Uterus (tissue), 4 donors: ENCODE measurements around the gene COG8. TPM values are rescaled to one million over a fixed set of nuclear protein-coding genes. Genes with fewer than 3 reads are reported as not detected.

ENCODE experiments used
- DNase-seq, 2 donors: peaks; one replicate each; pipeline ENCODE4 v3.0.0-alpha.2; 2019 to 2020
- H3K27ac ChIP-seq, 2 donors: fragments of 200-600 bp; sonication (generic); 1 replicate in 1 of 2; 2 replicates in 1 of 2; pipeline ENCODE4 v1.5.1; 2016 to 2018
- H3K27me3 ChIP-seq, 2 donors: fragments of 200-600 bp; sonication (generic); one replicate each; pipeline ENCODE4 v1.5.1; 2018 to 2019; ENCODE audit warnings: control low read depth in 1 of 2
- H3K36me3 ChIP-seq, 2 donors: fragments of 200-600 bp; sonication (generic); one replicate each; pipeline ENCODE4 v1.5.1; 2019; ENCODE audit warnings: control low read depth in 1 of 2
- H3K4me1 ChIP-seq, 2 donors: fragments of 200-600 bp; sonication (generic); one replicate each; pipeline ENCODE4 v1.5.1; 2018 to 2019; ENCODE audit warnings: control low read depth in 1 of 2
- H3K4me3 ChIP-seq, 2 donors: fragments of 200-600 bp; sonication (generic); 1 replicate in 1 of 2; 2 replicates in 1 of 2; pipeline ENCODE4 v1.5.1; 2018 to 2019; ENCODE audit warnings: mild to moderate bottlenecking in 1 of 2
- H3K9me3 ChIP-seq, 2 donors: fragments of 200-600 bp; sonication (generic); one replicate each; pipeline ENCODE4 v1.5.1; 2019; ENCODE audit warnings: control low read depth in 1 of 2
- POLR2A ChIP-seq, 2 donors: fragments of 450-650 bp; IDR thresholded peaks; one replicate each; pipeline ENCODE4 v1.6.1; 2016; ENCODE audit warnings: antibody characterized with exemption in 2 of 2, mild to moderate bottlenecking in 1 of 2, moderate library complexity in 1 of 2
- intact Hi-C: fragments of 100-400 bp; cut with DNase I; formaldehyde crosslinking; loops from one replicate; pipeline ENCODE4 v1.15.1; 2023; ENCODE audit warnings: low total_unique reads
- total RNA-seq, 4 donors: library from RNA; depleted of rRNA in 3 of 4; stranded (reverse); fragments of >200 nt in 3 of 4; gene quantifications; one replicate each; pipeline versions ENCODE4 v1.1.0 to v1.2.4, GENCODE V29; 2014 to 2023
- TF ChIP-seq, protein P1 (sequence below), 4 experiments: fragments of 200-600 bp in 2 of 4; fragments of 450-650 bp in 2 of 4; sonication (generic) in 2 of 4; IDR thresholded peaks; one replicate each; pipeline ENCODE4 v1.5.1; 2016 to 2019; ENCODE audit warnings: antibody characterized with exemption in 4 of 4, mild to moderate bottlenecking in 2 of 4, moderate library complexity in 1 of 4
- donor health status: DM: yes; HTN: yes; CAD: no.

COG8 gene
- total RNA-seq, 4 donors from 2014 or later = 39.4 to 58.8 (median 43.0) TPM

DNA sequence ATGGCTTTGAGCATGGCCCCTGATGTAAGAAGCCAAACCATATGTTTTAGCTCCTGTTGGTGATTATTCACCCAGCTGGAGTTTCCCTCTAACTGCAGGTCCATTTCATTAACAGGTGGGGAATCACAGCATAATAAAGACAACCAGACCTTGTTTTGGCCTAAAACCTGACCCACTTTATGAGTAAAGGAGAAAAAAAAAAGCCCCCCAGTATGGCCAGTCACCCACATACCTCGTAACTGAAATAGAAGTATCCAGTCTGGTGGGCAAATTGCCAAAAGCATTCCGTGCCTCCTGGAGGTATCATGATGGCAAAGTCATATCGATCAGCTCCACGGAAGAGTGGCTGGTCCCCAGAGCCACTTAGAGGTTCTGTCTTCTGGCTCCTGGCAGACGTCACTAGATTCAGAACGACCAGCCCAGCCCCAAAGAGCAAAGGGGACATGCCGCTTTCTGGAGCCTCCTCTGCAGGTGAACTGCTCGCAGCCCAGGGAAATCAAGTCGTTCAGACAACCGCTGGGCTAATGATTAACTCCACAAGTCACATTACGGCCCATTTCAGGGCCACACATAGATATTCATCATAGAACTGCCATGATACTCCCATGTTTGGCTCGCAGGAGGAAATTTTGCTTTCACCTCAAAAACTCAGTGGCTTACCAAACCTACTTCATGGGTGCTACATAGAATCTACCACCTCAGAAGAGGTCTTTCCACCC is 12.1 kb upstream of the COG8 start, which contains the start of gene TMED6:
TSS of gene TMED6 (minus strand) at position 478 of the 719 bp plus-strand sequence. CDS start at position 445, 33 bp downstream.
- H3K9me3 ChIP-seq = no peaks in the 10 kb centered on the region
- intact Hi-C loops = no loop called here
- DNase-seq = no peak
- H3K27me3 ChIP-seq = no peaks in the 10 kb centered on the region
- TF ChIP-seq POLR2A (IDR thresholded peaks at IDR 0.05) = no peak
- TF ChIP-seq, protein P1, sequence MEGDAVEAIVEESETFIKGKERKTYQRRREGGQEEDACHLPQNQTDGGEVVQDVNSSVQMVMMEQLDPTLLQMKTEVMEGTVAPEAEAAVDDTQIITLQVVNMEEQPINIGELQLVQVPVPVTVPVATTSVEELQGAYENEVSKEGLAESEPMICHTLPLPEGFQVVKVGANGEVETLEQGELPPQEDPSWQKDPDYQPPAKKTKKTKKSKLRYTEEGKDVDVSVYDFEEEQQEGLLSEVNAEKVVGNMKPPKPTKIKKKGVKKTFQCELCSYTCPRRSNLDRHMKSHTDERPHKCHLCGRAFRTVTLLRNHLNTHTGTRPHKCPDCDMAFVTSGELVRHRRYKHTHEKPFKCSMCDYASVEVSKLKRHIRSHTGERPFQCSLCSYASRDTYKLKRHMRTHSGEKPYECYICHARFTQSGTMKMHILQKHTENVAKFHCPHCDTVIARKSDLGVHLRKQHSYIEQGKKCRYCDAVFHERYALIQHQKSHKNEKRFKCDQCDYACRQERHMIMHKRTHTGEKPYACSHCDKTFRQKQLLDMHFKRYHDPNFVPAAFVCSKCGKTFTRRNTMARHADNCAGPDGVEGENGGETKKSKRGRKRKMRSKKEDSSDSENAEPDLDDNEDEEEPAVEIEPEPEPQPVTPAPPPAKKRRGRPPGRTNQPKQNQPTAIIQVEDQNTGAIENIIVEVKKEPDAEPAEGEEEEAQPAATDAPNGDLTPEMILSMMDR (IDR thresholded peaks at IDR 0.05) = no peak
- no peaks in the 10 kb centered on the region for H3K4me1 ChIP-seq
- H3K27ac ChIP-seq = no peak within 1 kb of the TSS
- no peaks in the 10 kb centered on the region for H3K36me3 ChIP-seq
- H3K4me3 ChIP-seq = no peak within 1 kb of the TSS

DNA sequence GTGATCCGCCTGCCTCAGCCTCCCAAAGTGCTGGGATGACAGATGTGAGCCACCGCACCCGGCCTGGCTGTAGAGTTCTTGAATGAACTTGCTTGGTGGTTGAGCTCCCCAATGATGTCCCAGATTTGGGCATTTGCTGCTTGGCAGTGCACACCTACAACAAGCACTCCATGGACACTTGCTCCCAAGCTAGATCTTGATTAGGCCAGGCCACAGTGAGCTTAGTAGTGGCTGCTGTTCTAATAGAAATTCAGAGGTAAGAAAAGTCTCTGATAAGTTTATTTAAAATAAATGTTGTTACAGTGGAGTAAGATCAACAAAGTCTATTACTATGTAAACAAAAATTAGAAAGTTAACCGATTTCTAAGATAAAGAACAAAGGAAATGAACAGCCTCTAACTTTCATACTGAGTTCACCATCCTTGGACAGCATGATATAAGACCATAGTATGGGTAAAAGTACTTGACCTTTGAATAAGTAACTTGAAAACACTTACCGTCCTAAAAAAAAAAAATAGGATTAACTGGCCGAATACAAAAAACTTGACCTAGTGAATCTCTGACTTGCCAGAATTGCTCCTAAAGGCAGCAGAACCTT is 11.3 kb upstream of the COG8 start:
- Histone ChIP-seq H3K27me3 (no peaks in the 10 kb centered on the region), H3K9me3 (no peaks in the 10 kb centered on the region), H3K36me3 (no peaks in the 10 kb centered on the region), H3K4me1 (no peaks in the 10 kb centered on the region), H3K27ac (no peak overlapping the region), H3K4me3 (no peak overlapping the region)
- TF ChIP-seq POLR2A (IDR thresholded peaks at IDR 0.05) = no peak
- TF ChIP-seq, protein P1 (IDR thresholded peaks at IDR 0.05) = no peak
- DNase-seq = no peak
- intact Hi-C loops = no loop called here

DNA sequence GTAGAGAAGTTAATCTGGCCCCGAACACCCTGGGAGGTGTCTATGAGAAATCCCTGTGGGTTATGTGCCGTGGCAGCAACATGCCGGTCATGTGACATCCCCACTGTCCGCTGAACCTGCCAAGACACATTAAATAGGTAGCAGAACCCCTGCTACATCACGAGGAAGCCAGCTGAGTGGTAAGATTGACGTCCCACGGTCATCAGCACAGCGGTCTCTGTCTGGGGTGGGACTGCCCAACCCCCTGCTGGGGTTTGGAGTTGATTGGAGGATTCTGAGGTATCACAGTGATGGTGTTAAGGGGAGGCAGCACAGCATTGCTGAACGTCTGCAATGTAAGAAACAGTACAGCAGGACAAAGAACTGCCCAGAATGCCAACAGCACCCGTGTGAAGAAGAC is 10.2 kb upstream of the COG8 start:
- Histone ChIP-seq H3K9me3 (no peaks in the 10 kb centered on the region), H3K36me3 (no peaks in the 10 kb centered on the region), H3K27me3 (no peaks in the 10 kb centered on the region), H3K4me3 (no peak overlapping the region), H3K4me1 (no peaks in the 10 kb centered on the region), H3K27ac (no peak overlapping the region)
- intact Hi-C loops = no loop called here
- TF ChIP-seq, protein P1 (IDR thresholded peaks at IDR 0.05) = no peak
- DNase-seq = no peak

DNA sequence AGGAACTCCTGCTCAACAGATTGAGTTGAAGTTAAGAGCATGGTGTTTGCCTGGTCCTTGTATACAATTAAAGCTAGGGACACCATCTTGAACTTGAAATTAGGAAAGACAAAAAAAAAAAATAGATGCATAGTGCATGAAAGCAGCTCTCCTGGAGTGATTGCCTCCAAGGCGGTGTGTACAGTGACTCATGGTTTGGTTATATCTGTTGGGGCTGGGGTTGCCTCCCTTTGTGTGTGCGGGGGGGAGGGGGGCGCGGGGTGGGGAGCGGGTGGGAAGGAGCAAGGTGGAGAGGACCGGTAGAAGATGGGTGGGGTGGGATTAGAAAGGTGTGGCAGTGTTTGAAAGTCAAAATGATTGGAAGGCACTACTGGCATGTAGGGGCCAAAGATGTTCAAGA is 8.9 kb upstream of the COG8 start:
- H3K4me1 ChIP-seq = no peaks in the 10 kb centered on the region
- no peak overlapping the region for H3K27ac ChIP-seq
- no peak for DNase-seq
- intact Hi-C loops = no loop called here
- no peaks in the 10 kb centered on the region for H3K9me3 ChIP-seq
- H3K4me3 ChIP-seq = no peak overlapping the region
- TF ChIP-seq, protein P1 (IDR thresholded peaks at IDR 0.05) = no peak
- no peak for TF ChIP-seq POLR2A (IDR thresholded peaks at IDR 0.05)
- H3K27me3 ChIP-seq = no peaks in the 10 kb centered on the region
- no peaks in the 10 kb centered on the region for H3K36me3 ChIP-seq

DNA sequence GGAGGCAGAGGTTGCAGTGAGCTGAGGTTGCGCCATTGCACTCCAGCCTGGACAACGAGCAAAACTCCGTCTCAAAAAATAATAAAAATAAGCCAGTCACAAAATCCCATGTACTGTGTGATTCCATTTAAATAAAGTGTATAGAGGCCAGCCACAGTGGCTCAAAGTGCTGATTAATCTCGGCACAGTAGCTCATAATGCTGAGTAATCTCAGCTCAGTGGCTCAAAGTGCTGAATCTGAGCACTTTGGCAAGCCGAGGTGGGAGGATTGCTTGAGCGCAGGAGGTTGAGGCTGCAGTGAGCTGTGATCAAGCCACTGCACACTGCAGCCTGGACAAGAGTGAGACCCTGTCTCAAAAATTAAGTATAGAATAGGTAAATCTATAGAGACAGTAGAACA is 7.3 kb upstream of the COG8 start:
- Histone ChIP-seq H3K36me3 (peaks cover 0 to 4% of the 10 kb centered on the region in 2 donors), H3K27ac (no peak overlapping the region), H3K4me3 (no peak overlapping the region), H3K27me3 (no peaks in the 10 kb centered on the region), H3K9me3 (no peaks in the 10 kb centered on the region), H3K4me1 (no peaks in the 10 kb centered on the region)
- intact Hi-C loops = no loop called here
- TF ChIP-seq POLR2A (IDR thresholded peaks at IDR 0.05) = no peak
- TF ChIP-seq, protein P1 (IDR thresholded peaks at IDR 0.05) = no peak
- DNase-seq = no peak
